Endothelial cell of umbilical vein (primary cell): ENCODE results near the gene PSIP1. TPM values are rescaled to one million over a fixed set of nuclear protein-coding genes. Genes with fewer than 3 reads are reported as not detected.

Experiments used
- BruUV-seq: library from RNA; stranded (reverse); fragments of 400-500 nt; replicated peaks from 2 replicates; lab custom pipeline; 2021; lab: Mats Ljungman, UMichigan
- CTCF ChIA-PET: fragments of 300-600, 350-600 bp; sonication (Branson Sonifier 250); formaldehyde crosslinking; loops from one replicate; lab custom pipeline; 2021; ENCODE audit warnings: antibody characterized with exemption, inconsistent platforms; lab: Charles Lee
- POLR2A ChIA-PET: fragments of 300-600, 350-600 bp; sonication (Branson Sonifier 250); formaldehyde crosslinking; loops from one replicate; lab custom pipeline; 2021; ENCODE audit warnings: antibody characterized with exemption, inconsistent platforms; lab: Charles Lee
- DNase-seq: peaks from one replicate; pipeline ENCODE4 v3.0.0-alpha.2; 2011; ENCODE audit warnings: low read depth, low spot score
- FAIRE-seq: peaks from 2 replicates; lab custom pipeline; 2011; peaks lifted over from hg19 to GRCh38; lab: Jason Lieb, UNC
- H2AFZ ChIP-seq: 2 replicates; pipeline ENCODE4 v1.6.0; 2012; ENCODE audit warnings: low read depth, low read length, control low read depth, inconsistent platforms
- H3K27ac ChIP-seq: 2 replicates; pipeline ENCODE4 v1.5.1; 2011; ENCODE audit warnings: low read depth, mild to moderate bottlenecking, control low read depth, low read length, moderate library complexity; ENCODE audit not compliant: insufficient read depth
- H3K27me3 ChIP-seq, 2 experiments: 2 replicates each; pipeline versions ENCODE4 v1.6.0 to v1.6.1; 2011; ENCODE audit warnings: low read length in 2 of 2, mixed read lengths in 1 of 2; ENCODE audit not compliant: control insufficient read depth in 2 of 2, insufficient read depth in 2 of 2
- H3K36me3 ChIP-seq, 2 experiments: 2 replicates in 1 of 2; 3 replicates in 1 of 2; pipeline ENCODE4 v1.5.1; 2011; ENCODE audit warnings: low read length in 2 of 2, mild to moderate bottlenecking in 1 of 2, moderate library complexity in 1 of 2; ENCODE audit not compliant: control insufficient read depth in 2 of 2, insufficient read depth in 2 of 2; ENCODE audit errors: extremely low read depth in 1 of 2
- H3K4me1 ChIP-seq: 3 replicates; pipeline ENCODE4 v1.5.1; 2011; ENCODE audit warnings: mild to moderate bottlenecking, low read length; ENCODE audit not compliant: control insufficient read depth, insufficient read depth; ENCODE audit errors: extremely low read depth
- H3K4me2 ChIP-seq: 2 replicates; pipeline ENCODE4 v1.6.1; 2011; ENCODE audit warnings: low read length, control low read depth, mixed read lengths; ENCODE audit not compliant: insufficient read depth
- H3K4me3 ChIP-seq, 3 experiments: fragments of 200-600 bp in 1 of 3; sonication (generic), shearing (Covaris generic) in 1 of 3; replicated peaks in 1 of 3; 2 replicates each; pipeline ENCODE4 v1.5.1; 2011 to 2016; ENCODE audit warnings: control low read depth in 3 of 3, low read length in 3 of 3, mild to moderate bottlenecking in 2 of 3, inconsistent platforms in 1 of 3, low read depth in 1 of 3, moderate library complexity in 1 of 3; ENCODE audit not compliant: insufficient read depth in 1 of 3
- H3K79me2 ChIP-seq: 2 replicates; pipeline ENCODE4 v1.6.0; 2012; ENCODE audit warnings: low read length, inconsistent platforms; ENCODE audit not compliant: control insufficient read depth, insufficient read depth
- H3K9ac ChIP-seq: replicated peaks from 2 replicates; pipeline ENCODE3; 2011; ENCODE audit warnings: low read length, control low read depth; ENCODE audit not compliant: insufficient read depth; ENCODE audit errors: extremely low read depth
- H3K9me1 ChIP-seq: replicated peaks from 3 replicates; pipeline ENCODE4 v1.6.0; 2011; ENCODE audit warnings: mild to moderate bottlenecking, low read length; ENCODE audit not compliant: control insufficient read depth, insufficient read depth; ENCODE audit errors: extremely low read depth
- H3K9me3 ChIP-seq: replicated peaks from 2 replicates; pipeline ENCODE4 v1.5.1; 2012; ENCODE audit warnings: low read length, inconsistent platforms; ENCODE audit not compliant: control insufficient read depth, insufficient read depth
- H4K20me1 ChIP-seq: replicated peaks from 2 replicates; pipeline ENCODE3; 2011; ENCODE audit warnings: mild to moderate bottlenecking, low read length; ENCODE audit not compliant: control insufficient read depth, insufficient read depth; ENCODE audit errors: extremely low read depth
- EZH2 ChIP-seq: IDR thresholded peaks from 2 replicates; pipeline ENCODE4 v1.6.1; 2012; ENCODE audit warnings: borderline replicate concordance, low read depth, mild to moderate bottlenecking, moderate library complexity, low read length, inconsistent platforms; ENCODE audit not compliant: severe bottlenecking
- FOS ChIP-seq: IDR thresholded peaks from 2 replicates; pipeline ENCODE4 v1.6.1; 2011; ENCODE audit warnings: mild to moderate bottlenecking, low read length, moderate library complexity, borderline replicate concordance; ENCODE audit not compliant: insufficient read depth
- GATA2 ChIP-seq: IDR thresholded peaks from 2 replicates; pipeline ENCODE4 v1.7.0; 2011; ENCODE audit warnings: low read depth, mild to moderate bottlenecking, moderate library complexity, mixed read lengths, low read length; ENCODE audit not compliant: insufficient read length, insufficient read depth
- JUN ChIP-seq: IDR thresholded peaks from 2 replicates; pipeline ENCODE4 v1.6.1; 2011; ENCODE audit warnings: borderline replicate concordance, low read depth; ENCODE audit not compliant: insufficient read length, insufficient read depth
- MYC ChIP-seq: IDR thresholded peaks from one replicate; pipeline ENCODE4 v1.6.1; 2011; ENCODE audit warnings: mild to moderate bottlenecking, low read depth, low read length
- POLR2A ChIP-seq: IDR thresholded peaks from 2 replicates; pipeline ENCODE4 v1.6.1; 2012; ENCODE audit warnings: low read depth, mild to moderate bottlenecking, control low read depth, low read length
- POLR2AphosphoS5 ChIP-seq: IDR thresholded peaks from 2 replicates; pipeline ENCODE4 v1.6.1; 2012; ENCODE audit warnings: low read depth, mild to moderate bottlenecking, control low read depth, low read length, moderate library complexity; ENCODE audit not compliant: insufficient read depth
- dilution Hi-C: fragments of 300-500 bp; cut with MboI; formaldehyde crosslinking; loops from one replicate; pipeline ENCODE4 v1.15.0; 2019; ENCODE audit warnings: low sequenced_read_pairs; ENCODE audit not compliant: extremely low pct_ligation_motif_present
- intact Hi-C: fragments of 100-400 bp; cut with micrococcal nuclease; formaldehyde crosslinking; loops from one replicate; pipeline ENCODE4 v1.10.0; 2022
- polyA plus RNA-seq, 4 experiments: library from polyadenylated mRNA; depleted of rRNA in 3 of 4; stranded (reverse) in 3 of 4; unstranded in 1 of 4; fragments of >200 nt; gene quantifications; 2 replicates each; pipeline versions ENCODE4 v1.2.1 to v1.2.3, GENCODE V29; 2011 to 2012; ENCODE audit warnings: missing spikeins in 1 of 4
- total RNA-seq: library from RNA; stranded (reverse); gene quantifications from 2 replicates; pipeline ENCODE4 v1.2.3, GENCODE V29; 2021
- TF ChIP-seq, protein P1 (sequence below), 2 donors: IDR thresholded peaks; 1 replicate in 1 of 2; 2 replicates in 1 of 2; pipeline ENCODE4 v1.5.1; 2011; ENCODE audit warnings: low read length in 2 of 2, mild to moderate bottlenecking in 2 of 2, moderate library complexity in 2 of 2, control low read depth in 1 of 2, inconsistent platforms in 1 of 2, low read depth in 1 of 2; ENCODE audit not compliant: insufficient read depth in 1 of 2; ENCODE audit errors: extremely low read depth in 1 of 2
- TF ChIP-seq, protein P2 (sequence below): IDR thresholded peaks from 2 replicates; pipeline ENCODE4 v1.6.1; 2011; ENCODE audit not compliant: insufficient read depth, insufficient read length

Gene PSIP1
- total and polyA plus RNA-seq, 2 donors (not counting 3 experiments of a cell fraction or from before 2014, with no cell fraction given) = 12.9 to 76.7 TPM

DNA sequence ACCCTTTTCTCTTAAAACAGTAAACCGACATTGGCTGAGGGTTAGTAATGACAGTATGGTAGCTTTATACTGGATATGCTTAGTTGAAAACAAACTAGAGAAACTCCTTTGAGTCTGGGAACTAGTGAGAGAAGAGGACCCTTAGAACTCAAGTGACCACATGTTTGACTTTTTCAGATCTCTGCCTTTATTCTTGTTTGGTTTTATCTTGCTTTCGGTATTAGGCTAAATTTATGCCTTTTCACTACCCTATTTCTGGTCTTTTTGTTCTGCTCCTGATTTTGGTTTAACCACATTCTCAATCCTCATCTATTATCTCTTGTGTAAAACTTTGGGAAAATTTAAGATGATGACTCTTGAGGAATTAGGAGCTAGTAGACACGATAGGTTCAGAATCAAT, 77.1 kb downstream of the PSIP1 start:
- H3K9ac ChIP-seq = no peak overlapping the region
- H3K4me2 ChIP-seq = no peak overlapping the region
- dilution Hi-C loops = no loop called here
- TF ChIP-seq POLR2A (no peak), GATA2 (no peak), JUN (no peak), MYC (no peak), EZH2 (no peak), POLR2AphosphoS5 (no peak), FOS (no peak)
- TF ChIP-seq, protein P1, sequence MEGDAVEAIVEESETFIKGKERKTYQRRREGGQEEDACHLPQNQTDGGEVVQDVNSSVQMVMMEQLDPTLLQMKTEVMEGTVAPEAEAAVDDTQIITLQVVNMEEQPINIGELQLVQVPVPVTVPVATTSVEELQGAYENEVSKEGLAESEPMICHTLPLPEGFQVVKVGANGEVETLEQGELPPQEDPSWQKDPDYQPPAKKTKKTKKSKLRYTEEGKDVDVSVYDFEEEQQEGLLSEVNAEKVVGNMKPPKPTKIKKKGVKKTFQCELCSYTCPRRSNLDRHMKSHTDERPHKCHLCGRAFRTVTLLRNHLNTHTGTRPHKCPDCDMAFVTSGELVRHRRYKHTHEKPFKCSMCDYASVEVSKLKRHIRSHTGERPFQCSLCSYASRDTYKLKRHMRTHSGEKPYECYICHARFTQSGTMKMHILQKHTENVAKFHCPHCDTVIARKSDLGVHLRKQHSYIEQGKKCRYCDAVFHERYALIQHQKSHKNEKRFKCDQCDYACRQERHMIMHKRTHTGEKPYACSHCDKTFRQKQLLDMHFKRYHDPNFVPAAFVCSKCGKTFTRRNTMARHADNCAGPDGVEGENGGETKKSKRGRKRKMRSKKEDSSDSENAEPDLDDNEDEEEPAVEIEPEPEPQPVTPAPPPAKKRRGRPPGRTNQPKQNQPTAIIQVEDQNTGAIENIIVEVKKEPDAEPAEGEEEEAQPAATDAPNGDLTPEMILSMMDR (IDR thresholded peaks at IDR 0.05; ENCODE audit: extremely low read depth in 1 of 2, insufficient read depth in 1 of 2, low read depth in 1 of 2, low read length in 2 of 2) = no peak
- TF ChIP-seq, protein P2, sequence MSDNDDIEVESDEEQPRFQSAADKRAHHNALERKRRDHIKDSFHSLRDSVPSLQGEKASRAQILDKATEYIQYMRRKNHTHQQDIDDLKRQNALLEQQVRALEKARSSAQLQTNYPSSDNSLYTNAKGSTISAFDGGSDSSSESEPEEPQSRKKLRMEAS = no peak
- peaks cover 0 to 7% of the 10 kb centered on the region in 2 experiments for H3K36me3 ChIP-seq
- no peaks in the 10 kb centered on the region for H3K9me1 ChIP-seq
- FAIRE-seq (no peak), DNase-seq (no peak)
- H3K4me1 ChIP-seq = peaks cover 3% of the 10 kb centered on the region
- no peak overlapping the region for H2AFZ ChIP-seq
- H3K9me3 ChIP-seq = no peaks in the 10 kb centered on the region
- H3K79me2 ChIP-seq = peaks cover 91% of the 10 kb centered on the region
- intact Hi-C loops = no loop called here
- ChIA-PET POLR2A (no interaction called here), CTCF (interaction anchor here (1.7 kb wide), 1 partner anchor 119 kb away, joined by 7 read pairs; the partner anchor contains the start of gene CCDC171)
- BruUV-seq = no TSS peak
- peaks cover 6% of the 10 kb centered on the region for H4K20me1 ChIP-seq
- no peak overlapping the region for H3K4me3 ChIP-seq
- no peak overlapping the region for H3K27ac ChIP-seq
- no peaks in the 10 kb centered on the region for H3K27me3 ChIP-seq
